GM13977 (cell line): Measurements from ENCODE around the gene KCNJ5.

Experiments used
- DNase-seq: peaks from one replicate; pipeline ENCODE4 v3.0.0; 2012; ENCODE audit warnings: low spot score
- in situ Hi-C: fragments of 300-500 bp; cut with MboI; formaldehyde crosslinking; loops from one replicate; pipeline ENCODE4 v1.12.0; 2022; ENCODE audit warnings: low sequenced_read_pairs, low pct_unique_long_range_greater_than_20kb, mixed read lengths, inconsistent platforms; ENCODE audit not compliant: unreplicated experiment
- TF ChIP-seq, protein P1 (sequence below): IDR thresholded peaks from 2 replicates; pipeline ENCODE4 v1.5.1; 2012; ENCODE audit warnings: mild to moderate bottlenecking, control low read depth; ENCODE audit not compliant: insufficient read depth; ENCODE audit errors: extremely low read depth, missing control alignments

The KCNJ5 gene

GRCh38 chr11:128939591-128939990, 48.4 kb downstream of the KCNJ5 start:
- no peak for DNase-seq
- TF ChIP-seq, protein P1, sequence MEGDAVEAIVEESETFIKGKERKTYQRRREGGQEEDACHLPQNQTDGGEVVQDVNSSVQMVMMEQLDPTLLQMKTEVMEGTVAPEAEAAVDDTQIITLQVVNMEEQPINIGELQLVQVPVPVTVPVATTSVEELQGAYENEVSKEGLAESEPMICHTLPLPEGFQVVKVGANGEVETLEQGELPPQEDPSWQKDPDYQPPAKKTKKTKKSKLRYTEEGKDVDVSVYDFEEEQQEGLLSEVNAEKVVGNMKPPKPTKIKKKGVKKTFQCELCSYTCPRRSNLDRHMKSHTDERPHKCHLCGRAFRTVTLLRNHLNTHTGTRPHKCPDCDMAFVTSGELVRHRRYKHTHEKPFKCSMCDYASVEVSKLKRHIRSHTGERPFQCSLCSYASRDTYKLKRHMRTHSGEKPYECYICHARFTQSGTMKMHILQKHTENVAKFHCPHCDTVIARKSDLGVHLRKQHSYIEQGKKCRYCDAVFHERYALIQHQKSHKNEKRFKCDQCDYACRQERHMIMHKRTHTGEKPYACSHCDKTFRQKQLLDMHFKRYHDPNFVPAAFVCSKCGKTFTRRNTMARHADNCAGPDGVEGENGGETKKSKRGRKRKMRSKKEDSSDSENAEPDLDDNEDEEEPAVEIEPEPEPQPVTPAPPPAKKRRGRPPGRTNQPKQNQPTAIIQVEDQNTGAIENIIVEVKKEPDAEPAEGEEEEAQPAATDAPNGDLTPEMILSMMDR = no peak
- in situ Hi-C loops = no loop called here

DNA sequence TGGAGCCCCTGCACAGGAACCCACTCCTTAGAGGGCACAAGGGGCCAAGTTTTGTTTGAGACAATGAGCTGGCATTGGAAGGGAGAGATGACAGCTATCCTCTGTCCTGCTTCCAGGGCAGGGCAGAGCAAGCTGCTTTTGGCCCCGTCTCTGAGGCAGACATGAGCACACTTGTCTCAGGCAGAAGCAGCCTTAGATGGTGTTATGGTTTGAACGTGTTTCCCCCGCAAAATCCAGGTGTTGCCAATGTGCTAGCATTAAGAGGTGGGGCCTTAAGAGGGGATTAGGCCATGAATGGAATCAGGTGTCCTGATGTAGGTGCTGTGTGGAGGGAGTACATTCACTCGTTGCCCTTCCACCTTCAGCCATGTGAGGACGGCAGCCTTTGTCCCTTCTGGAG, 49.0 kb downstream of the KCNJ5 start:
- DNase-seq = no peak
- in situ Hi-C loops = no loop called here
- TF ChIP-seq, protein P1 = no peak

- in situ Hi-C loops = no loop called here
- no peak for DNase-seq
- TF ChIP-seq, protein P1 = no peak
Observed at GRCh38 chr11:128940603-128941002, 49.4 kb downstream of the KCNJ5 start.

DNA sequence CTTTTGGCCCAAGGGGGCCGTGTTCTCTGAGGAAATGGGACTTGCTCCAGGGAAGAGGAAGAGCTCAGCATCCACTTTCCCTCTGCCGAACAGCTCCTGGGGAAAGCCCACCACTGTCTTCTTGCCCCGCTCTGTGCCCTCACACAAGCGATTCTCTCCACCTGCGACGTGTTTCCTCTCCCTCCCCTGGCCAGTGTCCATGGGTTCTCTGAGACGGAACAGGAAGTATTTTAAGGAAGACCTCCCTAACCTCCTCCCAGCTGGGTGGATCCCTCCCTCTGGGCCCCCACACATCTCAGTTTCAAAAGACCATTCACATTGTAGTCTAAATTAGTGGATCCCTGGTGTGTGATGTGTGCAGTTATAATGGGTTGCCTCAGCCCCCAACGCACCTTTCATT, 50.0 kb downstream of the KCNJ5 start:
- TF ChIP-seq, protein P1 = no peak
- no peak for DNase-seq
- in situ Hi-C loops = no loop called here

GRCh38 chr11:128941573-128942271, 50.6 kb downstream of the KCNJ5 start:
- in situ Hi-C loops = no loop called here
- TF ChIP-seq, protein P1 = no peak
- no peak for DNase-seq

- in situ Hi-C loops = no loop called here
- TF ChIP-seq, protein P1 = no peak
- no peak for DNase-seq
Observed at GRCh38 chr11:128942272-128942612, 51.1 kb downstream of the KCNJ5 start.
